K562 (cell line): ENCODE results near the gene F13B. TPM values are rescaled to one million over a fixed set of nuclear protein-coding genes. Genes with fewer than 3 reads are reported as not detected.

Source experiments
- ATAC-seq: fragments of 200-7000 bp; cut with Tn5 transposase; 3 replicates; pipeline ENCODE4 v1.9.1; 2020; ENCODE audit warnings: moderate library complexity
- BruUV-seq: library from RNA; stranded (reverse); fragments of 400-500 nt; replicated peaks from 2 replicates; lab custom pipeline; 2021; lab: Mats Ljungman, UMichigan
- CTCF ChIA-PET: fragments of 300-600 bp; formaldehyde crosslinking; extraction: SDS; loops from one replicate; lab custom pipeline; 2021; ENCODE audit warnings: low intra/inter-chr PET ratio; lab: Yijun Ruan, JAX
- POLR2A ChIA-PET: fragments of 300-600, 350-650 bp; sonication (Branson Sonifier 250); formaldehyde crosslinking; extraction: SDS; loops from one replicate; lab custom pipeline; 2021; ENCODE audit warnings: antibody characterized with exemption, inconsistent platforms; lab: Yijun Ruan, JAX
- DNase-seq, 4 experiments: peaks; one replicate each; pipeline versions ENCODE4 v3.0.0 to v3.0.0-alpha.2; 2011 to 2018; ENCODE audit warnings: low spot score in 3 of 4, mixed read lengths in 3 of 4; ENCODE audit errors: extremely low read depth in 1 of 4
- FAIRE-seq: peaks from 2 replicates; lab custom pipeline; 2011; peaks lifted over from hg19 to GRCh38; lab: Jason Lieb, UNC
- H2AFZ ChIP-seq: 2 replicates; pipeline ENCODE4 v1.6.0; 2011; ENCODE audit warnings: low read depth, low read length, control low read depth, inconsistent platforms
- H3K27ac ChIP-seq: fragments of 200-600 bp; 3 replicates; pipeline ENCODE4 v1.8.0; 2011; ENCODE audit warnings: low read depth, mild to moderate bottlenecking, control low read depth, inconsistent platforms, low read length, moderate library complexity, mixed read lengths; ENCODE audit errors: extremely low read depth
- H3K27me3 ChIP-seq, 2 experiments: fragments of 300-600 bp in 1 of 2; 2 replicates in 1 of 2; 3 replicates in 1 of 2; pipeline versions ENCODE4 v1.6.0 to v1.8.0; 2011; ENCODE audit warnings: inconsistent platforms in 2 of 2, low read length in 2 of 2, mild to moderate bottlenecking in 1 of 2, mixed read lengths in 1 of 2, moderate library complexity in 1 of 2; ENCODE audit not compliant: control insufficient read depth in 2 of 2, insufficient read depth in 2 of 2
- H3K36me3 ChIP-seq: fragments of 300-600 bp; 3 replicates; pipeline ENCODE4 v1.8.0; 2011; ENCODE audit warnings: mild to moderate bottlenecking, low read length, inconsistent platforms; ENCODE audit not compliant: control insufficient read depth, insufficient read depth
- H3K4me1 ChIP-seq, 2 experiments: fragments of 200-600 bp in 1 of 2; replicated peaks in 1 of 2; 2 replicates in 1 of 2; 3 replicates in 1 of 2; pipeline versions ENCODE4 v1.5.1 to v1.8.0; 2011; ENCODE audit warnings: inconsistent platforms in 2 of 2, low read length in 2 of 2, mild to moderate bottlenecking in 1 of 2, mixed read lengths in 1 of 2, moderate library complexity in 1 of 2; ENCODE audit not compliant: control insufficient read depth in 2 of 2, insufficient read depth in 2 of 2
- H3K4me2 ChIP-seq: 2 replicates; pipeline ENCODE4 v1.6.1; 2011; ENCODE audit warnings: low read length, control low read depth, inconsistent platforms, mixed read lengths; ENCODE audit not compliant: insufficient read depth
- H3K4me3 ChIP-seq: fragments of 200-600 bp; sonication (generic), shearing (Covaris generic); 2 replicates; pipeline ENCODE4 v1.5.1; 2016; ENCODE audit warnings: control low read depth, inconsistent platforms
- H3K79me2 ChIP-seq: fragments of 200-600 bp; 3 replicates; pipeline ENCODE4 v1.8.0; 2011; ENCODE audit warnings: low read length, inconsistent platforms; ENCODE audit not compliant: control insufficient read depth, insufficient read depth
- H3K9ac ChIP-seq, 2 experiments: 2 replicates each; pipeline versions ENCODE4 v1.6.0 to v1.6.1; 2011; ENCODE audit warnings: low read depth in 2 of 2, low read length in 2 of 2, control low read depth in 1 of 2, inconsistent platforms in 1 of 2, mild to moderate bottlenecking in 1 of 2, mixed read lengths in 1 of 2; ENCODE audit not compliant: insufficient read depth in 1 of 2
- H3K9me1 ChIP-seq: one replicate; pipeline ENCODE4 v1.6.0; 2011; ENCODE audit warnings: inconsistent platforms, mild to moderate bottlenecking, low read length, moderate library complexity; ENCODE audit not compliant: control insufficient read depth, insufficient read depth
- H3K9me3 ChIP-seq: replicated peaks from 2 replicates; pipeline ENCODE4 v1.5.1; 2011; ENCODE audit warnings: low read depth, low read length, inconsistent platforms; ENCODE audit not compliant: control insufficient read depth, insufficient read depth
- H4K20me1 ChIP-seq: replicated peaks from 2 replicates; pipeline ENCODE4 v1.6.1; 2011; ENCODE audit warnings: low read length, inconsistent platforms, mixed read lengths; ENCODE audit not compliant: control insufficient read depth, insufficient read depth
- ATF3 ChIP-seq, 2 experiments: fragments of 450-650 bp in 1 of 2; sonication (generic) in 1 of 2; formaldehyde crosslinking in 1 of 2; IDR thresholded peaks in 1 of 2; conservative IDR thresholded peaks in 1 of 2; 2 replicates each; pipeline versions ENCODE4 v1.6.1 to v1.8.1; 2016 to 2023; ENCODE audit warnings: mild to moderate bottlenecking in 2 of 2, moderate library complexity in 2 of 2, inconsistent platforms in 1 of 2, missing genetic modification reagents in 1 of 2
- CEBPZ ChIP-seq: fragments of 150-350 bp; IDR thresholded peaks from 2 replicates; pipeline ENCODE4 v1.6.1; 2014; ENCODE audit warnings: low read depth, mild to moderate bottlenecking, low read length, borderline replicate concordance
- E2F3 ChIP-seq: fragments of 250-450 bp; sonication (Bioruptor Pico); IDR thresholded peaks from 2 replicates; pipeline ENCODE4 v1.4.0; 2020; ENCODE audit warnings: mild to moderate bottlenecking
- ETS2 ChIP-seq: IDR thresholded peaks from 2 replicates; pipeline ENCODE4 v1.6.1; 2016; ENCODE audit warnings: borderline replicate concordance, missing genetic modification characterization, mild to moderate bottlenecking, moderate library complexity, missing compliant biosample characterization; ENCODE audit not compliant: poor library complexity, severe bottlenecking
- ILF3 ChIP-seq: fragments of 450-650 bp; IDR thresholded peaks from 2 replicates; pipeline ENCODE4 v1.6.1; 2018; ENCODE audit warnings: antibody characterized with exemption, mild to moderate bottlenecking, moderate library complexity, borderline replicate concordance
- MAFF ChIP-seq: IDR thresholded peaks from 2 replicates; pipeline ENCODE4 v1.6.1; 2012; ENCODE audit warnings: low read length, improper control_type of control experiment
- RBM39 ChIP-seq: fragments of 200-400 bp; formaldehyde crosslinking; optimal IDR thresholded peaks from 2 replicates; pipeline ENCODE3; 2018; ENCODE audit warnings: low read depth, low read length
- SIN3B ChIP-seq: fragments of 450-650 bp; IDR thresholded peaks from 2 replicates; pipeline ENCODE4 v1.6.1; 2017; ENCODE audit warnings: low read depth, mild to moderate bottlenecking, moderate library complexity
- SP2 ChIP-seq: IDR thresholded peaks from 2 replicates; pipeline ENCODE4 v1.6.1; 2011; ENCODE audit warnings: mild to moderate bottlenecking, low read depth, low read length, moderate library complexity; ENCODE audit not compliant: poor library complexity, severe bottlenecking; ENCODE audit errors: extremely low read depth
- TAF15 ChIP-seq: fragments of 200-400 bp; formaldehyde crosslinking; IDR thresholded peaks from 2 replicates; pipeline ENCODE4 v1.6.1; 2017; ENCODE audit warnings: mild to moderate bottlenecking, low read depth, low read length, moderate library complexity
- TCF7L2 ChIP-seq: fragments of 150-350 bp; IDR thresholded peaks from 2 replicates; pipeline ENCODE4 v1.6.1; 2016; ENCODE audit warnings: low read depth, mild to moderate bottlenecking, low read length, moderate library complexity
- TRIM24 ChIP-seq, 2 experiments: fragments of 450-650 bp; IDR thresholded peaks; 2 replicates each; pipeline ENCODE4 v1.6.1; 2016
- ZNF134 ChIP-seq: fragments of 250-450 bp; sonication (Bioruptor Pico); conservative IDR thresholded peaks from 2 replicates; pipeline ENCODE4 v1.4.0; 2020
- ZNF165 ChIP-seq: fragments of 250-450 bp; sonication (Bioruptor Pico); IDR thresholded peaks from 2 replicates; pipeline ENCODE4 v1.4.0; 2020; ENCODE audit warnings: borderline replicate concordance
- ZNF232 ChIP-seq: sonication (generic); formaldehyde crosslinking; IDR thresholded peaks from 2 replicates; pipeline ENCODE4 v1.8.0; 2022; ENCODE audit warnings: mild to moderate bottlenecking, missing genetic modification reagents
- ZNF586 ChIP-seq: fragments of 450-650 bp; formaldehyde crosslinking; conservative IDR thresholded peaks from 2 replicates; pipeline ENCODE4 v1.4.0; 2020; ENCODE audit warnings: mild to moderate bottlenecking, moderate library complexity
- whole genome bisulfite sequencing: fragments of 100-300 bp; shearing (Covaris generic); methylation state at CpG from one replicate; pipeline ENCODE4 v1.1.6; 2016; ENCODE audit warnings: low coverage, mixed read lengths; ENCODE audit not compliant: insufficient coverage; ENCODE audit errors: missing lambda C conversion rate; 5-methylcytosine and 5-hydroxymethylcytosine counted together
- in situ Hi-C: fragments of 300-500 bp; cut with MboI; formaldehyde crosslinking; loops from 4 replicates; pipeline ENCODE4 v1.15.0; 2018; ENCODE audit warnings: inconsistent platforms, mixed read lengths
- intact Hi-C: fragments of 100-400 bp; cut with micrococcal nuclease; formaldehyde crosslinking; loops from 2 replicates; pipeline ENCODE4 v1.14.2; 2022
- polyA plus RNA-seq, 8 experiments: library from polyadenylated mRNA; depleted of rRNA in 4 of 8; stranded (reverse) in 5 of 8; unstranded in 3 of 8; fragments of >200 nt; fragmentation: Nextera tagmentation in 2 of 8; fragmentation: Illumina TruSeq in 1 of 8; extraction: Ambion mirVana in 2 of 8; extraction: Trizol in 1 of 8; gene quantifications; 2 replicates each; pipeline versions ENCODE4 v1.2.1 to v1.2.3, GENCODE V29; 2011 to 2014; ENCODE audit warnings: inconsistent platforms in 1 of 8, missing spikeins in 1 of 8
- total RNA-seq, 7 experiments: library from RNA; depleted of rRNA in 6 of 7; stranded (reverse); fragments of >200 nt in 6 of 7; fragmentation: Illumina TruSeq in 2 of 7; extraction: Trizol in 2 of 7; gene quantifications; 2 replicates each; pipeline versions ENCODE4 v1.2.1 to v1.2.3, GENCODE V29; 2011 to 2021; ENCODE audit warnings: low replicate concordance in 1 of 7

Gene F13B
- total and polyA plus RNA-seq, 9 of the 15 experiments (the other 6 are each of a cell fraction or from before 2014, with no cell fraction given), result not detected

DNA sequence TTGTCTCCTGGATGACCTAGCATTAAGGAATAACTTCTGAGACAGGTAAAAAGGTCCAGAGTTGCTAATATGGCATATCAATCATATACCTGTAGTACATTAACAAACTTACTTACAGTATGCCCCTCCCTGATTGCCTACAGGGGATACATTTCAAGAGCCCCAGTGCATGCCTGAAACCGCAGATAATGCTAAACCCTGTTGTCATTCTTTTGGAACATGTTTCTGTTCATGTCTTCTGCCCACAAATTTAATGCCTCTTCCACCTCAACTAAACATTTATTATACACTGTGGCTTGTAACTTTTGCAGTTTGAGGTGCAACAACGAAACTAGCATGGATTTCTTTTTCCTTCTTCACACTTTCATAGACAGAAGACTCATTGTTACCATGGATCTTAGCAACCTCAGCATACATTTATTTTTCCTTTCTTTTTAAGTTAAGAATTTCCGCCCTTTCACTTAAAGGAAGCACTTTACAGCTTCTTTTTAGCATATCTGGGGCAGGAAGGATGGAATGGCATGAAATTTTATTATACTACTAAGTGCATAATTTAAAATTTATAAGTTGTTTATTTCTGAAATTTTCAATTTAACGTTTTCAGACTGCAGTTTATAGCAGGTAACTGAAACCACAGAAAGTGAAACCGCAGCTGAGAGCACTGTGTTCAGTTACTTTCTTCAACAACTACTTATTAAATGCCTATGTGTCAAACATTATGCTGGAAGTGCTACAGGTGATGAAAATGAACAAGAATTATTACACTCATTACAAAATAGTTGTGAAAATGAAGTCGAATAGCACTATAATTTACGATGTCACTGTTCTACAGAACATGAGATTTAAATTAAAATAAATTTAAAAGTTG lies 25.3 kb downstream of the F13B start:
- no peak overlapping the region for H3K9ac ChIP-seq
- under 1% methylated on average over 7 of the region's 7 CpGs for WGBS
- POLR2A ChIA-PET, result no interaction called here
- FAIRE-seq (no peak), DNase-seq (no peak), ATAC-seq (no peak)
- H2AFZ ChIP-seq, result no peak overlapping the region
- H3K79me2 ChIP-seq, result no peaks in the 10 kb centered on the region
- no TSS peak for BruUV-seq
- H3K9me1 ChIP-seq, result no peaks in the 10 kb centered on the region
- no peaks in the 10 kb centered on the region for H3K36me3 ChIP-seq
- H3K27ac ChIP-seq, result no peak overlapping the region
- in situ Hi-C loops (no loop called here), intact Hi-C loops (no loop called here)
- no peaks in the 10 kb centered on the region; the same call in 1 of the 2 replicates for H3K9me3 ChIP-seq
- H3K4me2 ChIP-seq, result no peak overlapping the region
- CTCF ChIA-PET, result no interaction called here
- H3K4me3 ChIP-seq, result no peak overlapping the region
- H3K4me1 ChIP-seq, result no peaks in the 10 kb centered on the region
- H3K27me3 ChIP-seq, result no peaks in the 10 kb centered on the region
- no peak for TF ChIP-seq RBM39
- TF ChIP-seq E2F3 (CRISPR knock-in tag), result no peak
- TF ChIP-seq ETS2 (tag), result no peak
- TF ChIP-seq SIN3B, result no peak
- no peak for TF ChIP-seq TAF15
- TF ChIP-seq TCF7L2, result no peak
- no peak for TF ChIP-seq ILF3
- TF ChIP-seq SP2, result no peak
- no peak for TF ChIP-seq CEBPZ
- no peak for TF ChIP-seq ZNF232 (CRISPR knock-in tag)
- no peak for TF ChIP-seq ZNF134 (CRISPR knock-in tag)
- TF ChIP-seq ATF3 (IDR thresholded peaks at IDR 0.05), result no peak
- TF ChIP-seq ATF3 (CRISPR knock-in tag; conservative IDR thresholded peaks at IDR 0.05), result no peak
- TF ChIP-seq ZNF165, result no peak
- no peak for TF ChIP-seq TRIM24 (IDR thresholded peaks at IDR 0.05)
- no peak for TF ChIP-seq ZNF586 (CRISPR knock-in tag)
- TF ChIP-seq MAFF, result no peak
- no peaks in the 10 kb centered on the region for H4K20me1 ChIP-seq
